HepG2 (cell line): ENCODE data around the gene TP53. TPM values are rescaled to one million over a fixed set of nuclear protein-coding genes. Genes with fewer than 3 reads are reported as not detected.

Experiments used
- ARID4A ChIP-seq: sonication (generic); formaldehyde crosslinking; IDR thresholded peaks from 2 replicates; pipeline ENCODE4 v1.5.0; 2020; ENCODE audit warnings: mild to moderate bottlenecking, missing genetic modification reagents, borderline replicate concordance
- CBX5 ChIP-seq: sonication (generic); formaldehyde crosslinking; IDR thresholded peaks from 2 replicates; pipeline ENCODE4 v1.4.0; 2020; ENCODE audit warnings: missing genetic modification reagents, borderline replicate concordance
- CHD4 ChIP-seq: fragments of 200-600 bp; sonication (generic); IDR thresholded peaks from 2 replicates; pipeline ENCODE4 v1.7.0; 2017; ENCODE audit warnings: mild to moderate bottlenecking, low read length, borderline replicate concordance
- DZIP1 ChIP-seq: sonication (generic); formaldehyde crosslinking; IDR thresholded peaks from 2 replicates; pipeline ENCODE4 v1.5.0; 2020; ENCODE audit warnings: mild to moderate bottlenecking, missing genetic modification reagents
- EZH2 ChIP-seq: conservative IDR thresholded peaks from 2 replicates; pipeline ENCODE4 v1.6.1; 2012; ENCODE audit warnings: mild to moderate bottlenecking, low read depth, low read length, moderate library complexity
- FOXK1 ChIP-seq: sonication (generic); formaldehyde crosslinking; IDR thresholded peaks from 2 replicates; pipeline ENCODE4 v1.4.0; 2020; ENCODE audit warnings: low read depth, missing genetic modification reagents, borderline replicate concordance
- FOXP4 ChIP-seq: sonication (generic); formaldehyde crosslinking; IDR thresholded peaks from 2 replicates; pipeline ENCODE4 v1.4.0; 2020; ENCODE audit warnings: missing genetic modification reagents
- HNF1B ChIP-seq: sonication (generic); formaldehyde crosslinking; IDR thresholded peaks from 2 replicates; pipeline ENCODE4 v1.5.1; 2020; ENCODE audit warnings: mild to moderate bottlenecking, moderate library complexity, missing genetic modification reagents
- MEIS2 ChIP-seq: sonication (generic); formaldehyde crosslinking; IDR thresholded peaks from 2 replicates; pipeline ENCODE4 v1.9.0; 2021; ENCODE audit warnings: mild to moderate bottlenecking, missing genetic modification reagents
- MIER3 ChIP-seq: IDR thresholded peaks from 2 replicates; pipeline ENCODE4 v1.6.1; 2016; ENCODE audit warnings: missing compliant biosample characterization, borderline replicate concordance
- SYNCRIP ChIP-seq: fragments of 200-400 bp; formaldehyde crosslinking; IDR thresholded peaks from 2 replicates; pipeline ENCODE4 v1.6.1; 2018; ENCODE audit warnings: mild to moderate bottlenecking, low read depth, low read length; ENCODE audit not compliant: insufficient read depth
- TAF1 ChIP-seq: sonication (generic); formaldehyde crosslinking; IDR thresholded peaks from 2 replicates; pipeline ENCODE4 v1.4.0; 2020; ENCODE audit warnings: missing genetic modification reagents
- TGIF2 ChIP-seq: IDR thresholded peaks from 2 replicates; pipeline ENCODE4 v1.6.1; 2016; ENCODE audit warnings: control low read depth, missing compliant biosample characterization
- ZBTB20 ChIP-seq: sonication (generic); formaldehyde crosslinking; IDR thresholded peaks from 2 replicates; pipeline ENCODE4 v1.8.1; 2023; ENCODE audit warnings: missing genetic modification reagents, low read depth, mild to moderate bottlenecking, borderline replicate concordance
- ZNF138 ChIP-seq: sonication (generic); formaldehyde crosslinking; IDR thresholded peaks from 2 replicates; pipeline ENCODE4 v1.5.0; 2020; ENCODE audit warnings: mild to moderate bottlenecking, low read depth, missing genetic modification reagents
- ZNF24 ChIP-seq: fragments of 450-650 bp; IDR thresholded peaks from 2 replicates; pipeline ENCODE4 v1.6.1; 2017; ENCODE audit warnings: antibody characterized with exemption, mild to moderate bottlenecking
- ZNF644 ChIP-seq: IDR thresholded peaks from 2 replicates; pipeline ENCODE4 v1.6.1; 2016; ENCODE audit warnings: low read depth
- polyA plus RNA-seq, 8 experiments: library from polyadenylated mRNA; depleted of rRNA in 3 of 8; stranded (reverse) in 7 of 8; unstranded in 1 of 8; fragments of >200 nt; fragmentation: Illumina TruSeq in 4 of 8; extraction: Trizol in 4 of 8; gene quantifications; 2 replicates each; pipeline versions ENCODE4 v1.2.1 to v1.2.3, GENCODE V29; 2011 to 2016; ENCODE audit warnings: low read depth in 4 of 8, missing spikeins in 1 of 8, mixed read lengths in 1 of 8; ENCODE audit not compliant: insufficient read depth in 1 of 8
- total RNA-seq, 5 experiments: library from RNA; depleted of rRNA; stranded (reverse); fragments of >200 nt; fragmentation: Illumina TruSeq; extraction: Trizol; gene quantifications; 2 replicates each; pipeline ENCODE4 v1.2.3, GENCODE V29; 2016; ENCODE audit warnings: low read depth in 1 of 5

Gene TP53
- total and polyA plus RNA-seq, 2 of the 13 experiments (the other 11 are each of a cell fraction or from before 2014, with no cell fraction given): 17.1 to 29.9 TPM

- peak; percentile 87 for TF ChIP-seq HNF1B (CRISPR knock-in tag)
- TF ChIP-seq ZNF24: no peak
- no peak for TF ChIP-seq DZIP1 (CRISPR knock-in tag)
- TF ChIP-seq EZH2: no peak
- TF ChIP-seq FOXP4 (CRISPR knock-in tag): peak; percentile 58
- TF ChIP-seq TGIF2 (CRISPR knock-in tag): 0 out of 2 replicates have a peak, but pooled peaks have one; percentile 38
- TF ChIP-seq SYNCRIP: no peak
- peak; percentile 93; the same call in 1 of the 2 replicates for TF ChIP-seq MIER3 (CRISPR knock-in tag)
- peak; percentile 68; the same call in 1 of the 2 replicates for TF ChIP-seq MEIS2 (CRISPR knock-in tag)
- peak; percentile 86 for TF ChIP-seq TAF1 (CRISPR knock-in tag)
- TF ChIP-seq CBX5: no peak
- peak; percentile 76; the same call in 1 of the 2 replicates for TF ChIP-seq ZBTB20 (CRISPR knock-in tag)
- TF ChIP-seq ZNF138 (CRISPR knock-in tag): no peak
- TF ChIP-seq ZNF644: no peak
- peak; percentile 17; the same call in 1 of the 2 replicates for TF ChIP-seq CHD4
- peak; percentile 49; the same call in 1 of the 2 replicates for TF ChIP-seq FOXK1 (CRISPR knock-in tag)
- TF ChIP-seq ARID4A: peak; percentile 73
Measured at GRCh38 chr17:7627250-7628121, 59.8 kb downstream of the TP53 start, which contains the start of gene SAT2 (continued).
